Naive thymus-derived CD8-positive, alpha-beta T cell (primary cell): Measurements from ENCODE around the gene HSPE1. TPM values are rescaled to one million over a fixed set of nuclear protein-coding genes. Genes with fewer than 3 reads are reported as not detected.
"Not testable (repeated sequence)": the region's sequence is repeated elsewhere in the genome, so short reads cannot be mapped to it uniquely, and the experiment has no call there.

Source experiments
- ATAC-seq, 2 donors: fragments of 150-1000 bp; cut with Tn5 transposase in 1 of 2; sonication (Bioruptor Pico), chemical (Tn5 transposase) in 1 of 2; 1 replicate in 1 of 2; 2 replicates in 1 of 2; pipeline ENCODE4 v1.10.0; 2021; ENCODE audit warnings: mild to moderate bottlenecking in 2 of 2, moderate library complexity in 2 of 2
- POLR2A ChIA-PET: fragments of 350-600 bp; sonication (Branson Sonifier 250); formaldehyde crosslinking; loops from one replicate; lab custom pipeline; 2021; ENCODE audit warnings: antibody characterized with exemption; lab: Charles Lee
- DNase-seq, 10 donors: peaks; one replicate each; pipeline versions ENCODE4 v3.0.0 to v3.0.0-alpha.2; 2020 to 2022
- H3K27ac Mint-ChIP-seq, 10 donors: one replicate each; pipeline ENCODE4 v1.8.0; 2020 to 2022; ENCODE audit warnings: mild to moderate bottlenecking in 10 of 10, mixed read lengths in 10 of 10, moderate library complexity in 4 of 10, inconsistent platforms in 1 of 10
- H3K27me3 Mint-ChIP-seq, 5 donors: one replicate each; pipeline ENCODE4 v1.8.0; 2021 to 2022; ENCODE audit warnings: mixed read lengths in 5 of 5
- H3K36me3 Mint-ChIP-seq, 3 donors: one replicate each; pipeline ENCODE4 v1.8.0; 2020 to 2022; ENCODE audit warnings: mixed read lengths in 3 of 3, mild to moderate bottlenecking in 2 of 3, inconsistent platforms in 1 of 3
- H3K4me1 Mint-ChIP-seq, 4 donors: one replicate each; pipeline ENCODE4 v1.8.0; 2021 to 2022; ENCODE audit warnings: mixed read lengths in 4 of 4
- H3K4me3 Mint-ChIP-seq, 10 donors: one replicate each; pipeline ENCODE4 v1.8.0; 2020 to 2022; ENCODE audit warnings: mild to moderate bottlenecking in 10 of 10, mixed read lengths in 10 of 10, moderate library complexity in 6 of 10, inconsistent platforms in 1 of 10
- H3K9me3 Mint-ChIP-seq, 9 donors: one replicate each; pipeline ENCODE4 v1.8.0; 2020 to 2022; ENCODE audit warnings: mixed read lengths in 9 of 9, mild to moderate bottlenecking in 3 of 9, inconsistent platforms in 1 of 9, moderate library complexity in 1 of 9
- polyA plus RNA-seq, 3 donors: library from polyadenylated mRNA; unstranded; fragments of 300-500 nt; fragmentation: Illumina TruSeq; gene quantifications; one replicate each; pipeline ENCODE4 v1.2.3, GENCODE V29; 2021
- total RNA-seq, 8 experiments: library from RNA in 2 of 8; stranded (reverse) in 2 of 8; gene quantifications; one replicate each; pipeline ENCODE4 v1.2.3 and lab custom pipeline; 2021 to 2026

Gene HSPE1
- total RNA-seq (10 to 100 TPM; 62.9 to 65.8 TPM), polyA plus RNA-seq (100 to 1,000 TPM; 154 to 181 (median 172) TPM), total RNA-seq (lab: John Stamatoyannopoulos, UW) (10.8 to 56.9 (median 27.5) reads per million in 6 experiments)

GRCh38 chr2:197499594-197500502 is at the start of gene HSPE1, which contains the start of gene HSPD1:
Gene HSPE1, plus strand, starts transcription at chr2:197500379. Its CDS starts 58 bp downstream, at chr2:197500437.
Gene HSPD1, minus strand, starts transcription at chr2:197499840. Its CDS starts 992 bp downstream, at chr2:197498848.
- H3K27ac Mint-ChIP-seq, result peak within 1 kb of the TSS; percentile 92 to 98 (median 97)
- peak within 1 kb of the TSS; percentile 88 to 99 (median 96) for H3K4me3 Mint-ChIP-seq
- peaks cover 25 to 75% (median 59%) of the 10 kb centered on the region in 4 donors for H3K4me1 Mint-ChIP-seq
- no peaks in the 10 kb centered on the region for H3K9me3 Mint-ChIP-seq
- POLR2A ChIA-PET, result interaction anchor here (0.6 to 5.4 kb wide), 25 partner anchors 9 to 510 kb away, joined by 3 to 150 read pairs (median 4); partner anchors contain the start of genes COQ10B, MARS2, MOB4 and SF3B1
- peaks cover 4 to 70% (median 23%) of the 10 kb centered on the region in 3 donors for H3K36me3 Mint-ChIP-seq
- peak; percentile 94 to 98 (median 97) for DNase-seq
- H3K27me3 Mint-ChIP-seq, result no peaks in the 10 kb centered on the region
- ATAC-seq, result peak; percentile 80 to 84

GRCh38 chr2:197450465-197450864 is 49.7 kb upstream of the HSPE1 start:
- no peak overlapping the region for H3K4me3 Mint-ChIP-seq
- H3K9me3 Mint-ChIP-seq, result no peaks in the 10 kb centered on the region
- H3K36me3 Mint-ChIP-seq, result no peaks in the 10 kb centered on the region
- no peak for ATAC-seq
- no peak overlapping the region for H3K27ac Mint-ChIP-seq
- peaks cover 0 to under 1% (median 0%) of the 10 kb centered on the region in 5 donors for H3K27me3 Mint-ChIP-seq
- POLR2A ChIA-PET, result interaction anchor here (0.9 to 8.3 kb wide), 3 partner anchors 14 to 254 kb away, joined by 3 to 187 read pairs (median 42); partner anchors contain the start of genes HSPD1, HSPE1, MARS2 and SF3B1
- peaks cover 14 to 29% (median 24%) of the 10 kb centered on the region in 4 donors for H3K4me1 Mint-ChIP-seq
- DNase-seq, result no peak

GRCh38 chr2:197450935-197451358 is 49.2 kb upstream of the HSPE1 start:
- H3K9me3 Mint-ChIP-seq, H3K36me3 Mint-ChIP-seq, ATAC-seq, DNase-seq, H3K27me3 Mint-ChIP-seq: not testable (repeated sequence)
- Mint-ChIP-seq H3K27ac (peak overlapping the region in 5 of 10 donors; percentile 24 to 84 (median 58)), H3K4me3 (peak overlapping the region in 3 of 10 donors; percentile 22 to 60 (median 39)), H3K4me1 (peaks cover 17 to 34% (median 28%) of the 10 kb centered on the region in 4 donors)
- POLR2A ChIA-PET, result interaction anchor here (0.9 to 8.3 kb wide), 3 partner anchors 14 to 254 kb away, joined by 3 to 187 read pairs (median 42); partner anchors contain the start of genes HSPD1, HSPE1, MARS2 and SF3B1

- Mint-ChIP-seq H3K9me3 (no peaks in the 10 kb centered on the region), H3K4me3 (peak overlapping the region; percentile 98 to 100 (median 100)), H3K4me1 (peaks cover 20 to 49% (median 42%) of the 10 kb centered on the region in 4 donors), H3K36me3 (peaks cover 0 to 3% (median 1%) of the 10 kb centered on the region in 3 donors), H3K27ac (peak overlapping the region; percentile 100), H3K27me3 (no peaks in the 10 kb centered on the region)
- ATAC-seq (no peak), DNase-seq (no peak)
- POLR2A ChIA-PET, result interaction anchor here (0.7 to 8.3 kb wide), 8 partner anchors 16 to 667 kb away, joined by 3 to 187 read pairs (median 8); partner anchors contain the start of genes HSPD1, HSPE1, MARS2 and MOB4
Observed at GRCh38 chr2:197452754-197453122, 47.4 kb upstream of the HSPE1 start.

- POLR2A ChIA-PET, result interaction anchor here (0.7 to 8.3 kb wide), 9 partner anchors 9 to 666 kb away, joined by 3 to 187 read pairs (median 6); partner anchors contain the start of genes HSPD1, HSPE1, MARS2 and MOB4
- H3K9me3 Mint-ChIP-seq, result no peaks in the 10 kb centered on the region
- H3K4me1 Mint-ChIP-seq, result peaks cover 22 to 54% (median 47%) of the 10 kb centered on the region in 4 donors
- peak; percentile 85 to 88 for ATAC-seq
- H3K36me3 Mint-ChIP-seq, result peaks cover 0 to 6% (median 3%) of the 10 kb centered on the region in 3 donors
- H3K27me3 Mint-ChIP-seq, result no peaks in the 10 kb centered on the region
- H3K27ac Mint-ChIP-seq, result peak within 1 kb of the TSS; percentile 100
- DNase-seq, result peak; percentile 92 to 99 (median 98)
- peak within 1 kb of the TSS; percentile 98 to 100 (median 100) for H3K4me3 Mint-ChIP-seq
Observed at GRCh38 chr2:197453123-197453913, 46.9 kb upstream of the HSPE1 start, which contains the start of gene COQ10B. Gene COQ10B, plus strand, starts transcription at chr2:197453552. Its CDS starts 9 bp downstream, at chr2:197453561.

- H3K27ac Mint-ChIP-seq, result peak overlapping the region; percentile 100
- no peaks in the 10 kb centered on the region for H3K9me3 Mint-ChIP-seq
- peaks cover 0 to 11% (median 3%) of the 10 kb centered on the region in 3 donors for H3K36me3 Mint-ChIP-seq
- peaks cover 25 to 59% (median 51%) of the 10 kb centered on the region in 4 donors for H3K4me1 Mint-ChIP-seq
- no peaks in the 10 kb centered on the region for H3K27me3 Mint-ChIP-seq
- DNase-seq (no peak), ATAC-seq (no peak)
- peak overlapping the region; percentile 98 to 100 (median 100) for H3K4me3 Mint-ChIP-seq
- POLR2A ChIA-PET, result interaction anchor here (0.7 to 8.3 kb wide), 6 partner anchors 9 to 62 kb away, joined by 3 to 187 read pairs (median 14); partner anchors contain the start of genes HSPD1, HSPE1, MOB4 and SF3B1
Observed at GRCh38 chr2:197453914-197454398, 46.2 kb upstream of the HSPE1 start.

GRCh38 chr2:197454923-197455322 is 45.3 kb upstream of the HSPE1 start:
- no peaks in the 10 kb centered on the region for H3K9me3 Mint-ChIP-seq
- ATAC-seq, result no peak
- H3K4me3 Mint-ChIP-seq, result peak overlapping the region; percentile 98 to 100 (median 100)
- DNase-seq, result no peak
- H3K4me1 Mint-ChIP-seq, result peaks cover 27 to 69% (median 57%) of the 10 kb centered on the region in 4 donors
- peak overlapping the region; percentile 32 to 100 (median 86) for H3K27ac Mint-ChIP-seq
- H3K36me3 Mint-ChIP-seq, result peaks cover 0 to 21% (median 6%) of the 10 kb centered on the region in 3 donors
- POLR2A ChIA-PET, result interaction anchor here (0.6 to 8.3 kb wide), 3 partner anchors 12 to 45 kb away, joined by 3 to 187 read pairs (median 3); partner anchors contain the start of genes HSPD1, HSPE1 and SF3B1
- H3K27me3 Mint-ChIP-seq, result no peaks in the 10 kb centered on the region

GRCh38 chr2:197455428-197455827 is 44.8 kb upstream of the HSPE1 start:
- ATAC-seq, result no peak
- peaks cover 27 to 69% (median 58%) of the 10 kb centered on the region in 4 donors for H3K4me1 Mint-ChIP-seq
- DNase-seq, result no peak
- POLR2A ChIA-PET, result interaction anchor here (0.6 to 8.3 kb wide), 4 partner anchors 12 to 45 kb away, joined by 3 to 187 read pairs (median 4); partner anchors contain the start of genes HSPD1, HSPE1 and SF3B1
- H3K4me3 Mint-ChIP-seq, result peak overlapping the region; percentile 27 to 100 (median 52)
- H3K27me3 Mint-ChIP-seq, result no peaks in the 10 kb centered on the region
- no peaks in the 10 kb centered on the region for H3K9me3 Mint-ChIP-seq
- H3K36me3 Mint-ChIP-seq, result peaks cover 0 to 25% (median 7%) of the 10 kb centered on the region in 3 donors
- peak overlapping the region in 7 of 10 donors; percentile 17 to 70 (median 49) for H3K27ac Mint-ChIP-seq

- ATAC-seq (no peak), DNase-seq (no peak)
- Mint-ChIP-seq H3K9me3 (no peaks in the 10 kb centered on the region), H3K27ac (peak overlapping the region in 2 of 10 donors; percentile 45 to 53), H3K36me3 (peaks cover 0 to 72% (median 15%) of the 10 kb centered on the region in 3 donors), H3K4me3 (no peak overlapping the region), H3K27me3 (no peaks in the 10 kb centered on the region), H3K4me1 (peaks cover 13 to 45% (median 34%) of the 10 kb centered on the region in 4 donors)
- POLR2A ChIA-PET, result interaction anchor here (0.5 kb wide), 1 partner anchor 48 kb away, joined by 10 read pairs; no protein-coding TSS in a partner anchor
Observed at GRCh38 chr2:197460649-197461048, 39.5 kb upstream of the HSPE1 start.

GRCh38 chr2:197461057-197461456 is 39.1 kb upstream of the HSPE1 start:
- Mint-ChIP-seq H3K4me1 (peaks cover 11 to 42% (median 31%) of the 10 kb centered on the region in 4 donors), H3K27me3 (no peaks in the 10 kb centered on the region), H3K9me3 (no peaks in the 10 kb centered on the region), H3K4me3 (no peak overlapping the region), H3K36me3 (peaks cover 0 to 77% (median 15%) of the 10 kb centered on the region in 3 donors), H3K27ac (peak overlapping the region in 1 of 10 donors; percentile 53)
- ATAC-seq (no peak), DNase-seq (no peak)
- POLR2A ChIA-PET, result interaction anchor here (0.5 kb wide), 1 partner anchor 49 kb away, joined by 10 read pairs; no protein-coding TSS in a partner anchor

GRCh38 chr2:197464175-197464574 is 36.0 kb upstream of the HSPE1 start:
- H3K9me3 Mint-ChIP-seq, result no peaks in the 10 kb centered on the region

More at GRCh38 chr2:197464175-197464574, 36.0 kb upstream of the HSPE1 start:
- no peak for DNase-seq
- Mint-ChIP-seq H3K4me1 (peaks cover 6 to 22% (median 10%) of the 10 kb centered on the region in 4 donors), H3K27ac (peak overlapping the region in 2 of 10 donors; percentile 61 to 70), H3K27me3 (no peaks in the 10 kb centered on the region), H3K4me3 (no peak overlapping the region), H3K36me3 (peaks cover 0 to 91% (median 26%) of the 10 kb centered on the region in 3 donors)
- no peak for ATAC-seq
- POLR2A ChIA-PET, result interaction anchor here (1.1 kb wide), 1 partner anchor 34 kb away, joined by 3 read pairs; no protein-coding TSS in a partner anchor
